AG10803 (cell line): ENCODE data around the gene CASKIN2.
"Not testable (repeated sequence)": the region's sequence is repeated elsewhere in the genome, so short reads cannot be mapped to it uniquely, and the experiment has no call there.

Source experiments
- DNase-seq: peaks from one replicate; pipeline ENCODE4 v3.0.0; 2010; ENCODE audit warnings: low read depth
- H3K4me3 ChIP-seq: 2 replicates; pipeline ENCODE4 v1.5.1; 2011; ENCODE audit warnings: mild to moderate bottlenecking, low read length, control low read depth
- TF ChIP-seq, protein P1 (sequence below): conservative IDR thresholded peaks from 2 replicates; pipeline ENCODE4 v1.5.1; 2011; ENCODE audit warnings: mild to moderate bottlenecking, low read length, control low read depth, inconsistent platforms

Gene CASKIN2

DNA sequence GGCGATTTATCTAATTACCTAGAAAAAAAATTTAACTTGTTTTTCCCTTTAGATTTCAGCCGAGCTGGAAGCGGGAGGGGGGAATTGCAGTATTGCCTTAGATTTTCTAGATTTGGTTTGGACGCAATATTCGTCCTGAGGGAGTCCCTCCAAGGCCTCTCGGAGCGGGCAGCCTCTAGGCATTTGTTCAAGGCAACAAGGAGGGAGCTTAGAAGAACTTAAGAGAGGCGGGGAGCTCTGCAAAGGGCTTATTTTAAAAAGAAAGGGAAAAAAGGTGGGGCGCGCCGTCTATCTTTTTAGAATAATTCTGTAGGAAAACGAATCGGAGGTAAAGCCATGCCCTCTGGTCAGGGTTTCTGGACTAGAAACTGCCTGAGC is 59.3 kb downstream of the CASKIN2 start:
- H3K4me3 ChIP-seq, result peak overlapping the region; percentile 95
- DNase-seq, result no peak
- TF ChIP-seq, protein P1, sequence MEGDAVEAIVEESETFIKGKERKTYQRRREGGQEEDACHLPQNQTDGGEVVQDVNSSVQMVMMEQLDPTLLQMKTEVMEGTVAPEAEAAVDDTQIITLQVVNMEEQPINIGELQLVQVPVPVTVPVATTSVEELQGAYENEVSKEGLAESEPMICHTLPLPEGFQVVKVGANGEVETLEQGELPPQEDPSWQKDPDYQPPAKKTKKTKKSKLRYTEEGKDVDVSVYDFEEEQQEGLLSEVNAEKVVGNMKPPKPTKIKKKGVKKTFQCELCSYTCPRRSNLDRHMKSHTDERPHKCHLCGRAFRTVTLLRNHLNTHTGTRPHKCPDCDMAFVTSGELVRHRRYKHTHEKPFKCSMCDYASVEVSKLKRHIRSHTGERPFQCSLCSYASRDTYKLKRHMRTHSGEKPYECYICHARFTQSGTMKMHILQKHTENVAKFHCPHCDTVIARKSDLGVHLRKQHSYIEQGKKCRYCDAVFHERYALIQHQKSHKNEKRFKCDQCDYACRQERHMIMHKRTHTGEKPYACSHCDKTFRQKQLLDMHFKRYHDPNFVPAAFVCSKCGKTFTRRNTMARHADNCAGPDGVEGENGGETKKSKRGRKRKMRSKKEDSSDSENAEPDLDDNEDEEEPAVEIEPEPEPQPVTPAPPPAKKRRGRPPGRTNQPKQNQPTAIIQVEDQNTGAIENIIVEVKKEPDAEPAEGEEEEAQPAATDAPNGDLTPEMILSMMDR, result no peak

DNA sequence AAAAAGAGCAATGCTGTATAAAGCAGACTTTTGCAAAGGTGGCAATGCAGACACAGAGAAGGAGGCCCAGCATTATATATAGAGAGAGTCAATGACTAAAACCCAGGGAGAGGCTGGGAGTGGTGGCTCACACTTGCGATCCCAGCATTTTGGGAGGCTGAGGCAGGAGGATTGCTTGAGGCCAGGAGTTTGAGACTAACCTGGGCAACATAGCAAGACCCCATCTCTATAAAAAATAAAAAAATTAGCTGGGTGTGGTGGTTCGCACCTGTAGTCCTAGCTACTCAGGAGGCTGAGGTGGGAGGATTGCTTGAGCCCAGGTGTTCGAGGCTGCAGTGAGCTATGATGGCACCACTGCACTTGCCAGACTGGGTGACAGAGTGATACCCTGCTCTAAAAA is 60.7 kb downstream of the CASKIN2 start:
- not testable (repeated sequence) for DNase-seq, H3K4me3 ChIP-seq

GRCh38 chr17:75454193-75454592 is 61.1 kb downstream of the CASKIN2 start:
- TF ChIP-seq, protein P1, result no peak
- H3K4me3 ChIP-seq, result no peak overlapping the region
- DNase-seq, result no peak

DNA sequence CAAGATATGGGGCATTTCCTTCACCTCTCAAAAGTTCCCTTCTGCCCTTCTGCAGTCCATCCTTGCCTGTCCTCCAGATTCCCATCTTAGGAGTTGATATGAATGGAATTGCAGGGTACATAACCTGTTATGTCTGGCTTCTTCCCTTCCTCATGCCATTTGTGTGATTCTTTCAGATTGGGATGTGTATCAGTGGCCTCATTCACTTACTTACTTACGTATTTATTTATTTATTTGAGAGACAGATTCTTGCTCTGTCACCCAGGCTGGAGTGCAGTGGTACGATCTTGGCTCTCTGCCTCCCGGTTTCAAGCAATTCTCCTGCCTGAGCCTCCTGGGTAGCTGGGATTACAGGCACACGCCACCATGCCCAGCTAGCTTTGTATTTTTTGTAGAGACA is 65.1 kb downstream of the CASKIN2 start:
- H3K4me3 ChIP-seq, result no peak overlapping the region
- TF ChIP-seq, protein P1, result no peak
- DNase-seq, result peak; percentile 12
